NCI-H345 treated with DMSO at 0.1 percent for 48 hours (cell line): ENCODE results near the gene ZNF423.

Source experiments
- DNase-seq: peaks from one replicate; lab custom pipeline; 2025; ENCODE audit not compliant: unreplicated experiment; lab: John Stamatoyannopoulos, UW

The ZNF423 gene

GRCh38 chr16:49608098-49608497, 247.8 kb downstream of the ZNF423 start:
- no peak for DNase-seq

- no peak for DNase-seq
These were observed 250.2 kb downstream of the ZNF423 start for GRCh38 chr16:49605536-49606254.

- no peak for DNase-seq
These were observed 251.3 kb downstream of the ZNF423 start for GRCh38 chr16:49604602-49605001.

GRCh38 chr16:49603956-49604355, 252.0 kb downstream of the ZNF423 start:
- no peak for DNase-seq

DNA sequence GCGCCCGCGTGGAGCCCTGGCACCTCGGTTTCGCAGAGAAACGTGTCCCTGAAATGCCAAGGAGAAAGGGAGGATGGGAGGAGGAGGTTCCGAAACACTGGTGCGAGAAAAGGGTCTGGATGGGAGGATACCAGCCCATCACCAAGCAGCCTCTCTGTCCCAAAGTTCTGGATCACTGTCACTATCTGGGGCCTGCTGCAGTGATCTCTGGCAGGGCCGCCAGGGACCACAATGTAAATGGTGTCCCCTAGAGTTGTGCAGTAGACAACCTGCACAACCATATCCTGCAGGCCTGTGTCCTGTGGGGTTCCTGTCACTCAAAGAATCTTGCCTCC, 253.0 kb downstream of the ZNF423 start:
- no peak for DNase-seq

- no peak for DNase-seq
These were observed 253.5 kb downstream of the ZNF423 start for GRCh38 chr16:49602201-49602975.

DNA sequence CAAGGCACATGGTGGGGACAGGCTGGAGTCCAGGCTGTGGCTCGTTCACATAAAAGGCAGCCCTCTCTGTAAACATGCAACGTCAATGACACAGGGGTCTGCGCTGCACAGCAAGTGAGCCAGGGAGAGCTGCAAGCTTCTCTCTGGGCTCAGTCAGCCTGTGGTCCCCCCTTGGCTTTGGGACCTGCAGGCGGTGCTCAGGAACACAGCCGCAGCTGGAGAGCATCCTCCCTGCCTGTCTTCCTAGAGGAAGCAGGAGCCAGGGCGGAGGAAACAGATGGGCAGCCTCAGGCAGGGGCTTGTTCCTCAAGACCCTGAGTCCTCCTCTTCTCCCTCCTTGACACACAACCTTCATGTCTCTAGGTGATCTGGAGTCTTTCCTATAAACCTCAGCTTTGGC, 254.3 kb downstream of the ZNF423 start:
- DNase-seq = no peak

GRCh38 chr16:49600976-49601375, 254.9 kb downstream of the ZNF423 start:
- no peak for DNase-seq

- DNase-seq = no peak
These were observed 255.4 kb downstream of the ZNF423 start for GRCh38 chr16:49600536-49600935.

GRCh38 chr16:49599704-49600103, 256.2 kb downstream of the ZNF423 start:
- no peak for DNase-seq

- DNase-seq = no peak
These were observed 256.6 kb downstream of the ZNF423 start for GRCh38 chr16:49599281-49599680.

- DNase-seq = no peak
These were observed 257.3 kb downstream of the ZNF423 start for GRCh38 chr16:49598383-49599170.

DNA sequence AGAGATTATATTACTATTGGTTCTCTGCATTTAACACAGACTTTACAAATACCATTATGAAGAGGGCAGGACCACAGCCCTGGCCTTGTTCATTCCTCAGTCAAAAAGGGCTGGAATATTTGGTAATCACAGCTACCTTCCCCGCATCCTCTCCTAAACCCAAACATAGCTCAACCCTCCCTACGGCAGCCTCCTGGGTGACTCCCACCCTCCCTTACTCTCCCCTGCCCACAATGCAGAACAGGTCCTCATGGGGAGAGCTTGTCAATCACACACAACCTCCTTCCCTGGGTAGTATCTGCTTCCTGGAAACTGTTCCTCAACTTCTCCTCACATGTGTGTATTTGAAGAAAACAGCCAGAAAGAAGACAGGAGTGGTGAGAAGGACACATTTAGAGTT, 258.1 kb downstream of the ZNF423 start:
- DNase-seq = no peak

DNA sequence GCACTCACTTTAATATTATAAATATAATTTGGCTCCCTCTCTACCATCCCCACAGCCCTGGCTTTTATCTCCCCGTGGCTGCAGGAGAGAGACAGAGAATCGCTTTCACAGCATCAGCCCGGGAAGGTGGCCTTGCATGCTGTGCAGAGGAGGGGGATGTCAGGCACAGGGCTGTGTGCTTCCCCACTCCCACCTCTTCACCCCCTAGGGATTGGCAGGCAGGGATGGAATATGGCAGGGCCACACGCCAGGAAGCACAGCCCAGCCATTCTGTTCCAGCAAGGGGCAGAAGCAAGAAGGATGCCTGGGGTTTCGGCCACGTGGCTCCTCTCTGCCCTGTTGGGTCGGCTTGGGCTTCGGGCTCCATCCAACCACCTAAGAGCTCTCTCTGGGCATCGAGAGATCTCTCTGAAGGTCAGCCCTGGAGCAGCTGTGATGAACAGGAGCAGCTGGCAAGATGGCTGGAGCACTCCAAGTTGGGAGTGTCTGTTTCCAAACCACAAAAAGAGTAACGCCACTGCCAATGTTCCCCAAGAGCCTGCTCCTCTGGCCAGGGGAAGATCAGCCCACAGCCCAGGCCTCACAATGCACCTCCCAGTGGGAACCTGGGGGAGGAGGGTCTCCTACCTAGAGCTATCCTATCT, 259.1 kb downstream of the ZNF423 start:
- DNase-seq = no peak

- no peak for DNase-seq
These were observed 259.8 kb downstream of the ZNF423 start for GRCh38 chr16:49596068-49596467.

- DNase-seq = no peak
These were observed 261.0 kb downstream of the ZNF423 start for GRCh38 chr16:49594685-49595498.

GRCh38 chr16:49594153-49594552, 261.8 kb downstream of the ZNF423 start:
- no peak for DNase-seq

GRCh38 chr16:49593424-49594040, 262.4 kb downstream of the ZNF423 start:
- no peak for DNase-seq

- DNase-seq = no peak
These were observed 263.1 kb downstream of the ZNF423 start for GRCh38 chr16:49592546-49593423.
